NCI-H510A treated with DMSO at 0.1 percent for 48 hours (cell line): Measurements from ENCODE around the gene KCNIP1.
"Not testable (repeated sequence)": the region's sequence is repeated elsewhere in the genome, so short reads cannot be mapped to it uniquely, and the experiment has no call there.

ENCODE experiments used
- DNase-seq: peaks from one replicate; lab custom pipeline; 2025; lab: John Stamatoyannopoulos, UW

The KCNIP1 gene

GRCh38 chr5:170536525-170536924, 32.7 kb downstream of the KCNIP1 start:
- no peak for DNase-seq

- DNase-seq, result no peak
Measured at GRCh38 chr5:170537451-170538095, 33.8 kb downstream of the KCNIP1 start.

GRCh38 chr5:170538096-170538465, 34.3 kb downstream of the KCNIP1 start:
- no peak for DNase-seq

DNA sequence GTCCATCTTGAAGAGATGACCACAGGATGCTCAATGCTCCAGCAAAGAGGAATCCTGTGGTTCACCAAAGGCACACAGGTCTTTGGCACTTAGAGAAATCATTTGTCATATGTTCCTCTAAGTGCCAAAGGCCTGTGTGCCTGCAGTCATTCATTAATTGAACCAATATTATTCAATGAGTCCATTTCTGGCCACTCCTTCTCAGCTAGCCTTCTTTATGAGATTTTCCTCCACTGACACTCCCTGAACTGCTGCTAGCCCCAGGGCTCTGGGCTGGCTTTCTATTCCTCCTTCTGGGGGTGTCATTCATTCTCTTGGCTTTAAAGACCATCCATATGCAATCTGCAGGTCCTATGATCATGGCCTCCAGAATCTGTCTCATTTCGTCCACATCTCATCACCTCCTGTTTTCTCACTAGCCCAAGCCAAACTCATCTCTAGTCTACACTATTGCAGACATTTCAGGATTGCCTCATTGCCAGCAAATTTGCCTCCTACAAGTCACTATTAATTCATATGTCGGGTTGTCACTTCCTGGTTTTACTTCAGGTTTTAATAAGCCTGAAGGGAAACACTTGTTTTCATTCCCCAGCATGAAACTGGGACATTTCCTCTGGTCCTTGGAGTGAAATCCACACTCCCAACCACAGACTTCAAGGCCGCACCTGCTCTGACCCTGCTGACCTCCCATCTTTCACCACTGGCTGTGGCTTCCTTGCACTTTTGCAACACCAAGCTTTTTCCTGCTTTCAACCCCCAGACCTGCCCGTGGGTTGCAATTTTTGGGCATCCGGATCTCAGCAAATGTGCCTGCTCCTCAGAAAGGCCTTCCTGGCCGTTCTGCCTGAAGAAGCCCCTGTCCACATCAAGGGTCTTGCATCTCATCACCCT, 35.1 kb downstream of the KCNIP1 start:
- no peak for DNase-seq

- no peak for DNase-seq
Measured at GRCh38 chr5:170540271-170540670, 36.5 kb downstream of the KCNIP1 start.

GRCh38 chr5:170541146-170541769, 37.4 kb downstream of the KCNIP1 start:
- no peak for DNase-seq

DNA sequence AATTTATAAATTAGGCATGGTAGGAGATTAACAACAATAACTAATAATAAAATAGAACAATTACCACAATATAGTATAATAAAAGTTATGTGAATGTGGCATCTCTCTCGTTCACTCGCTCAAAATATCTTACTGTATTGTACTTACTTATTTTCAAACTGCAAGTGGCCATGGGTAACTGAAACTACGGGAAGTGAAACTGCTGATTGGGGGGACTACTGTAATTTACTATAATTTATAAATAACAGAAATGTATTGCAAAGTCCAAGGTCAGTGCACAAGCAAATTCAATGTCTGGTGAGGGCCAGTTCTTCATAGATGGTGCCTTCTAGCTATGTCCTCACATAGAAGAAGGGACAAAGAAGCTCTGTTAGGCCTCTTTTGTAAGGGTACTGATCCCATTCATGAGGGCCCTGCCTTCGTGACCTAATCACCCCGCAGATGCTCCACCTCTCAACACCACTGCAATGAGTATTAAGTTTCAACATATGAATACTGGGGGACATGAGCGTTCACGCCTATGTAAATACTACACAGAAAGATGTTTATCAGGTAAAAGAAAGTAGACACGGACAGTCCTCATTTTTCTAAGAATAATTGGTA, 39.0 kb downstream of the KCNIP1 start:
- peak; percentile 15 for DNase-seq

DNA sequence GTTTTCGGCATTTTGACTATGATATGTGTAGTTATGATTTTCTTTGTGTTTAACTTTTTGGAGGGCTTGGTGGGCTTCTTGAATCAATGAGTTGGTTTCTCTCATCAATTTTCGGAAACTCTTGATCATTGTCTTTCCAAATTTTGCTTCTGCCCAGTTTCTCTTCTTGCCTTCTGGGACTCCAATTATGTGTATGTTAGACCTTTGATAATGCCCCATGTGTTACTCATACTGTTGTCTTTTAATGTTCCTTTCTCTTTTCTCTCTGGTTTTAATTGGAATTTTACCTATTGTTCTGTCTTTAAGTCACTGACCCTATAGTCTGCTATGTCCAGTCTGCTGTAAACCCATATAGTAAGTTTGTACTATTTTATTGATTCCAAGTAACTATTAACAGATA, 41.5 kb downstream of the KCNIP1 start:
- no peak for DNase-seq

- DNase-seq, result no peak
Measured at GRCh38 chr5:170545811-170546210, 42.0 kb downstream of the KCNIP1 start.

DNA sequence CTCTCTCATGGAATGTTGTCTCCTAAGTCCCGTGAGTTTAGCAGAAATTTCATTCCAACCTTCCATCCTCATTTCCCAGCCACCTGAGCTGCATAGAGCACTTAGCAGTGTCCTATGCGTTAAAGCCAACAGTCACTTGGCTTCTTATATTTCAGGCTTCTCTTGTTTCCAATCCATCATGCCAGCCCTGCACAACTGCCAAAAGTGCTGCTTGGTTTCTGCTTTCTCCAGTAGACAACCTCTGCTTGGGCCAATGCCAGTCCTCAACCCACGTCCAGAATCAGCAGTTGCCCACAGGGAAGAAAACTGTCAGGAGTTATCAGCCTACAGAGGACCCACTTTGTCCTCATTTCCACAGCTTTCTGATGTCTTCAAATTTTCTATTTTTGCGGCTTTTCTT, 42.5 kb downstream of the KCNIP1 start:
- DNase-seq, result no peak

DNA sequence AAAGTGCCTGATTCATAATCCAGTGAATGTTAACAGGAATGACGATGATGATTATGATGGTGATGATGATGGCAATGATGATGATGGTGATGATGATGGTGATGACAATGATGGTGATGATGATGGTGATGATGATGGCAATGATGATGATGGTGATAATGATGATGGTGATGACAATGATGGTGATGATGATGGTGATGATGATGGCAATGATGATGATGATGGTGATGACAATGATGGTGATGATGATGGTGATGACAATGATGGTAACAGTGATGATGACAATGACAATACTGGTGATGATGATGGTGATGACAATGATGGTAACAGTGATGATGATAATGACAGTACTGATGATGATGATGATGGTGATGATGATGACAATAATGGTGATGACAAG, 46.6 kb downstream of the KCNIP1 start:
- DNase-seq, result not testable (repeated sequence)

GRCh38 chr5:170551076-170551475, 47.3 kb downstream of the KCNIP1 start:
- no peak for DNase-seq

- no peak for DNase-seq
Measured at GRCh38 chr5:170551622-170552021, 47.8 kb downstream of the KCNIP1 start.

DNA sequence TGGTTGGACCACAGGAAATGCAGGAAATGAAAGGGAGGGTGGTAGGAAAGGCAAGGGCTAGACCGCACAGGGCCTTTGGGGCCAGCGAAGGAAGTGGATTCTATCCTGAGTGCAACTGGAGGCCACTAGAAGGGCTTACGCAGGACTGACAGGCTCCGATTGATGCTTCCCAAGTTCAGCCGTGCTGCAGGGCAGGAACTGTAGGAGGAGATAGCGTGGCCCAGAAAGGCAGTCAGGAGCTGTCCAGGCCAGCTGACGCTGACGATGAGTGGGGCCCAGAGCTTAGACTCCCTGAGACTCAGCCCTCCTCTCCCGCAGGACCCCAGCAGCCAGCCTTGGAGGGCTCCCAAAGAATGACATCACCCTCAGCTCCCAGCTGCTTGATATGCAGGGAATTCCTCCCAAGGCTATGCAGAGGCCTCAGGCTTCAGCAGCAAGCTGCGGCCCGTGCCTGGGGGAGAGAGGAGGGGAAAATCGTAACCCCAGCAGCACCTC, 48.8 kb downstream of the KCNIP1 start:
- no peak for DNase-seq

- no peak for DNase-seq
Measured at GRCh38 chr5:170553218-170553617, 49.4 kb downstream of the KCNIP1 start.

DNA sequence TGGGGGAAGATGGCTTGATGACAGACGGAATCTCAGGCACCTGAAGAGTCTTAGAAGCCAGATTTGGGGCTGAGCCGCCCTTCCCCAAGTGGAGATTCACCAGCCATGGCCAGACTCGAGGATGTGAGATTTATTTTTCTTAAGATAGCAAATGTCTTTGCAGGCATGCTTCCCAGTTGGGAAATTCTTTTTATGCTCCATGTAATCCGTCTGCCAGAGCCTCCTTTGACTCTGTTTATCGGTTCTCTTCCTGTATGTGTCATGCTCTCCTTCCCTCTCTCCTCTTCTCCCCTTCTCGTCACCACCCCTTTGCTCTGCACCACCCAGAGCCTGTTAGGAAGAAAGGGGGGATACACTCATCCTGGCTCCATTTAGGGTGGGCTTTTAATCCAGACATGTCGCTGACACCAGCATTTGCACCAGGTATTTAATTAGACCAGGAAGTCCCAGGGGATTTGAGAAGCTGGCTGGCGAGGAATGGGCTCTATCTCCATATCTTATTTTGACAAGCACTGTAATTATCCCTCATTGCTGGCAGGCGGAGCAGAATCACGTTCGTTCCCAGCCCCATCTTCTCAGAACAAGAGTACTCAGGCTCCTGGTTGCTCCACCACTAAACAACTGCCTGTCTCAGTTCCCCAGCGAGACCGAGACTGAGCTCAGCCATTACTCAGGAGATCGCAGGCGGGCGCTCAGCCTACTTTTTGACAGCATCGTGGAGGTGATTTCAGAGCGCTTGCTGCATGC, 50.9 kb downstream of the KCNIP1 start:
- DNase-seq, result no peak

DNA sequence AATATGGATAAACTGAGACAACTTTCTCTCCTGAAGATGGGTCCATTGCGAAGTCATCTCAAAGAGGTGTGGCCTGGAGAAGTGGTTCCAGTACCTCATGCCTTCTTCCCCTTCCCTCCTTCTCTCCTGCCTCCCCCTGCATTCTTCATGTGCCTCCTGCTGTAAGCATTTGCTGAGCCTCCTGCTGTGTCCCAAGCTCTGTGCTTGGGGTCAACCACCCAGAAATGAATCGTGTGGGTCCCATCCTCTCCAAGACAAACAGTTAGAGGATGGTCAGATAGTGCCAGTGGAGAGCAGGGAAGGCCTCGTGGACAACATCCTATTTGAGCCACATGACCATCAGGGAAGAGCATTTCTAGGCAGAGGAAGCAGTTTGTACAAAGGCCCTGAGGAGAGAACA, 53.5 kb downstream of the KCNIP1 start:
- DNase-seq, result no peak

GRCh38 chr5:170559296-170559695, 55.5 kb downstream of the KCNIP1 start:
- DNase-seq, result no peak

GRCh38 chr5:170560938-170561337, 57.1 kb downstream of the KCNIP1 start:
- no peak for DNase-seq

DNA sequence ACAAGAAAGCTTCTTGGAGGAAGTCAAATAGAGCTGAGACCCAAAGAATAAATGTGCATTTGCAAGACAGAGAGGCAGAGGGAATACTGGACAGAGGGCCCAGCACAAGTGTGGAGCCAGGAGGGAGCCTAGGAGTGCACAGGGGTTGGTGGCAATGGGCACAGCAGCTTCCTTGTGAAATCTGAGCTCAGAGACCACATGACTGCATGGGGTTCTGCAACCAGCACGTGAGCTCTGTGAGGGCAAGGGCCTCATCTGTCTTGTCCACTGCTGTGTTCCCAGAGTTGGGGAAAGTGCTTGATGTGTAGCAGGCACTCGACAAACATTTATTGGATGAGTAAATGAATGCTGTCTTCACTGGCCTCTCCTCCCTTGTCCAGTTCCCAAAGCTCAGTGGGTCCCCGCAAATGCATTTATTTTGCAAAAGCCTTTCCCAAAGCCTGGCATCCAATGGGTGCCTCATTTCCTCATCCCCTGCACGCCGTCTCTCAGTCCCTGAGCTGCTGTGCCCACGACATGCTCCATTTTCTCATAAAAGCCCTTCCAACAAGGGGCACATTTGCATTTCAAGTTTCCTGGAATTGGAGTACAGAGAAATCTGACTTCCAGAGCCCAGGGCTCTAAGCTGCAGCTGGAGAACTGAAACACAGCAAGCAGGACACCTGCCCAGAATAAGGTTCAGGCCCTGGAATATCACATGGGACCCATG, 58.5 kb downstream of the KCNIP1 start:
- no peak for DNase-seq

DNA sequence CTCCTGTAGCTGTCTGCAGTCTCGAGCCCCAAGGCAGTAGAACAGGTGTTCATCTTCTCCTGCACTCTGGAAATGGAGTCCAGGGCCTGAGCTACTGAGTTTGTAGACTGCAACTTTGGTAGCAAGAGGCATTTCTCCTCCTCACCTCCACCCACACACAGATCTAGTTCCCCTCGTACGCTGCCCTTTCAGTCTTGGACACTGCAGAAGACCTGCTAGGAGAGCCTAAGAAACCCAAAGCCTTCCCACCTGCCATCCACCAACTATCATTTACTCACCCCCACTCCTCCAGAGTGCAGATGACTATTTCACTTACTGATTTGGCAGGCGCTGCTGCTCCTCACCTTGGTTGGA, 59.0 kb downstream of the KCNIP1 start:
- no peak for DNase-seq
